GM23248 (cell line): ENCODE data around the gene MYMK. TPM values are rescaled to one million over a fixed set of nuclear protein-coding genes. Genes with fewer than 3 reads are reported as not detected.

Source experiments
- DNase-seq: peaks from one replicate; pipeline ENCODE4 v3.0.0-alpha.2; 2015
- H2AFZ ChIP-seq: fragments of 200-600 bp; sonication (generic); 2 replicates; pipeline ENCODE4 v1.6.1; 2016; ENCODE audit warnings: antibody characterized with exemption
- H3F3A ChIP-seq: fragments of 200-600 bp; sonication (generic); 2 replicates; pipeline ENCODE4 v1.6.1; 2016; ENCODE audit warnings: mild to moderate bottlenecking, antibody characterized with exemption, mixed run types; ENCODE audit not compliant: insufficient read depth
- H3K27ac ChIP-seq: fragments of 200-600 bp; sonication (generic); 2 replicates; pipeline ENCODE4 v1.5.1; 2016; ENCODE audit warnings: mild to moderate bottlenecking
- H3K27me3 ChIP-seq: fragments of 200-600 bp; sonication (generic); replicated peaks from 2 replicates; pipeline ENCODE4 v1.6.1; 2016; ENCODE audit warnings: mild to moderate bottlenecking; ENCODE audit not compliant: insufficient read depth
- H3K36me3 ChIP-seq: fragments of 200-600 bp; sonication (generic); 2 replicates; pipeline ENCODE4 v1.6.1; 2016; ENCODE audit warnings: low read depth, mild to moderate bottlenecking
- H3K4me1 ChIP-seq: fragments of 200-600 bp; sonication (generic); 2 replicates; pipeline ENCODE4 v1.6.1; 2016; ENCODE audit warnings: mild to moderate bottlenecking; ENCODE audit not compliant: insufficient read depth
- H3K4me2 ChIP-seq: fragments of 200-600 bp; sonication (generic); one replicate; pipeline ENCODE4 v1.6.1; 2016; ENCODE audit warnings: mild to moderate bottlenecking; ENCODE audit not compliant: unreplicated experiment
- H3K4me3 ChIP-seq: fragments of 200-600 bp; sonication (generic); 2 replicates; pipeline ENCODE4 v1.5.1; 2016; ENCODE audit warnings: mild to moderate bottlenecking
- H3K79me2 ChIP-seq: fragments of 200-600 bp; sonication (generic); 2 replicates; pipeline ENCODE4 v1.6.1; 2016; ENCODE audit warnings: mild to moderate bottlenecking; ENCODE audit not compliant: insufficient read depth
- H3K9ac ChIP-seq: fragments of 200-600 bp; sonication (generic); 2 replicates; pipeline ENCODE4 v1.6.1; 2016; ENCODE audit warnings: mild to moderate bottlenecking
- H3K9me2 ChIP-seq: fragments of 200-600 bp; sonication (generic); 2 replicates; pipeline ENCODE4 v1.6.1; 2016; ENCODE audit warnings: mixed run types, mild to moderate bottlenecking, moderate library complexity; ENCODE audit not compliant: insufficient read depth
- H3K9me3 ChIP-seq: fragments of 200-600 bp; sonication (generic); one replicate; pipeline ENCODE4 v1.6.1; 2017; ENCODE audit warnings: low read depth
- H4K20me1 ChIP-seq: fragments of 200-600 bp; sonication (generic); 2 replicates; pipeline ENCODE4 v1.6.0; 2016; ENCODE audit not compliant: insufficient read depth
- EZH2 ChIP-seq: fragments of 200-600 bp; sonication (generic); IDR thresholded peaks from 2 replicates; pipeline ENCODE4 v1.6.1; 2018; ENCODE audit warnings: antibody characterized with exemption, mild to moderate bottlenecking; ENCODE audit not compliant: insufficient read depth, poor library complexity, severe bottlenecking
- EZH2phosphoT487 ChIP-seq: fragments of 200-600 bp; sonication (generic); IDR thresholded peaks from 2 replicates; pipeline ENCODE4 v1.6.1; 2018; ENCODE audit warnings: antibody characterized with exemption, moderate library complexity, mild to moderate bottlenecking, low read depth; ENCODE audit not compliant: insufficient read depth
- WGBS, 2 experiments: methylation state at CpG; one replicate each; pipeline ENCODE4 v1.1.6; 2015 to 2017; ENCODE audit warnings: low lambda C conversion rate in 2 of 2, low coverage in 1 of 2; ENCODE audit errors: missing lambda C conversion rate in 2 of 2; 5-methylcytosine and 5-hydroxymethylcytosine counted together
- in situ Hi-C: fragments of 300-500 bp; cut with MboI; formaldehyde crosslinking; loops from 2 replicates; pipeline ENCODE4 v1.15.0; 2020
- polyA plus RNA-seq: library from polyadenylated mRNA; unstranded; fragments of >200 nt; fragmentation: Nextera tagmentation; extraction: Ambion mirVana; gene quantifications from 2 replicates; pipeline ENCODE4 v1.2.1, GENCODE V29; 2016
- total RNA-seq: library from RNA; depleted of rRNA; stranded (reverse); fragments of >200 nt; shearing (Covaris generic); gene quantifications from 2 replicates; pipeline ENCODE4 v1.2.3, GENCODE V29; 2014

The MYMK gene
- total and polyA plus RNA-seq, 2 experiments from 2014 or later: not detected

- in situ Hi-C loops: no loop called here
- peaks cover 16% of the 10 kb centered on the region; the same call in 1 of the 2 replicates for H3K27me3 ChIP-seq
- 2 to 6% methylated on average over 14 of the region's 14 CpGs for WGBS, 2 experiments
- no peak for TF ChIP-seq EZH2phosphoT487
- no peak for TF ChIP-seq EZH2
- H3K4me2 ChIP-seq: no peak overlapping the region
- H3K79me2 ChIP-seq: no peaks in the 10 kb centered on the region
- H3K36me3 ChIP-seq: no peaks in the 10 kb centered on the region
- H3K4me1 ChIP-seq: peaks cover 3% of the 10 kb centered on the region
- no peak overlapping the region for H2AFZ ChIP-seq
- H3K9me3 ChIP-seq: no peaks in the 10 kb centered on the region
- peak; percentile 40 for DNase-seq
- no peaks in the 10 kb centered on the region for H4K20me1 ChIP-seq
- no peaks in the 10 kb centered on the region for H3F3A ChIP-seq
- H3K27ac ChIP-seq: no peak overlapping the region
- no peak overlapping the region for H3K4me3 ChIP-seq
- no peak overlapping the region for H3K9ac ChIP-seq
- H3K9me2 ChIP-seq: no peaks in the 10 kb centered on the region
Observed at GRCh38 chr9:133563291-133563796, 38.6 kb upstream of the MYMK start.

GRCh38 chr9:133562611-133563290 lies 38.0 kb upstream of the MYMK start:
- no peaks in the 10 kb centered on the region for H3F3A ChIP-seq
- H3K79me2 ChIP-seq: no peaks in the 10 kb centered on the region
- H4K20me1 ChIP-seq: no peaks in the 10 kb centered on the region
- in situ Hi-C loops: no loop called here
- H3K9me2 ChIP-seq: no peaks in the 10 kb centered on the region
- no peak overlapping the region for H3K9ac ChIP-seq
- H3K27ac ChIP-seq: no peak overlapping the region
- no peak for DNase-seq
- no peak overlapping the region for H3K4me3 ChIP-seq
- peaks cover 16% of the 10 kb centered on the region; the same call in 1 of the 2 replicates for H3K27me3 ChIP-seq
- no peaks in the 10 kb centered on the region for H3K36me3 ChIP-seq
- TF ChIP-seq EZH2phosphoT487: no peak
- TF ChIP-seq EZH2: no peak
- H3K4me2 ChIP-seq: no peak overlapping the region
- WGBS, 2 experiments: 55 to 92% methylated on average over 4 to 54 of the region's 54 CpGs
- no peak overlapping the region for H2AFZ ChIP-seq
- no peaks in the 10 kb centered on the region for H3K9me3 ChIP-seq
- peaks cover 9% of the 10 kb centered on the region for H3K4me1 ChIP-seq

- Histone ChIP-seq H3K27me3 (peaks cover 16% of the 10 kb centered on the region; the same call in 1 of the 2 replicates), H3K79me2 (no peaks in the 10 kb centered on the region), H3K4me2 (no peak overlapping the region), H3K4me3 (no peak overlapping the region), H3K27ac (no peak overlapping the region), H4K20me1 (no peaks in the 10 kb centered on the region), H3K9ac (no peak overlapping the region), H3K36me3 (no peaks in the 10 kb centered on the region), H3K9me3 (no peaks in the 10 kb centered on the region), H3F3A (no peaks in the 10 kb centered on the region), H3K9me2 (no peaks in the 10 kb centered on the region), H3K4me1 (peaks cover 10% of the 10 kb centered on the region), H2AFZ (no peak overlapping the region)
- TF ChIP-seq EZH2 (no peak), EZH2phosphoT487 (no peak)
- WGBS, 2 experiments: 88 to 90% methylated on average over 9 to 32 of the region's 32 CpGs
- DNase-seq: no peak
- in situ Hi-C loops: no loop called here
Observed at GRCh38 chr9:133561976-133562554, 37.3 kb upstream of the MYMK start.

- no peak overlapping the region for H3K4me3 ChIP-seq
- H3K27me3 ChIP-seq: peaks cover 16% of the 10 kb centered on the region; the same call in 1 of the 2 replicates
- in situ Hi-C loops: no loop called here
- no peak overlapping the region for H3K27ac ChIP-seq
- DNase-seq: no peak
- no peak overlapping the region for H3K9ac ChIP-seq
- H2AFZ ChIP-seq: no peak overlapping the region
- no peaks in the 10 kb centered on the region for H3K9me2 ChIP-seq
- no peaks in the 10 kb centered on the region for H3K36me3 ChIP-seq
- TF ChIP-seq EZH2: no peak
- TF ChIP-seq EZH2phosphoT487: no peak
- H3K9me3 ChIP-seq: no peaks in the 10 kb centered on the region
- 91 to 94% methylated on average over 20 to 22 of the region's 22 CpGs for WGBS, 2 experiments
- H3K4me2 ChIP-seq: no peak overlapping the region
- H4K20me1 ChIP-seq: no peaks in the 10 kb centered on the region
- peaks cover 10% of the 10 kb centered on the region for H3K4me1 ChIP-seq
- H3K79me2 ChIP-seq: no peaks in the 10 kb centered on the region
- H3F3A ChIP-seq: no peaks in the 10 kb centered on the region
Observed at GRCh38 chr9:133560944-133561343, 36.2 kb upstream of the MYMK start.
